Stomach (tissue), 9 donors: ENCODE measurements around the gene SYT8. TPM values are rescaled to one million over a fixed set of nuclear protein-coding genes. Genes with fewer than 3 reads are reported as not detected.

ENCODE experiments used
- DNase-seq, 2 donors: peaks; one replicate each; pipeline versions ENCODE4 v3.0.0 to v3.0.0-alpha.2; 2013 to 2019
- H3K27ac ChIP-seq, 5 donors: fragments of 200-600 bp in 4 of 5; sonication (generic) in 4 of 5; one replicate each; pipeline ENCODE4 v1.5.1; 2013 to 2019; ENCODE audit warnings: mild to moderate bottlenecking in 1 of 5, moderate library complexity in 1 of 5
- H3K27me3 ChIP-seq, 3 donors: fragments of 200-600 bp; sonication (generic); one replicate each; pipeline ENCODE4 v1.5.1; 2017 to 2019; ENCODE audit warnings: mixed run types in 1 of 3
- H3K36me3 ChIP-seq, 4 donors: fragments of 200-600 bp; sonication (generic); 1 replicate in 3 of 4; 2 replicates in 1 of 4; pipeline ENCODE4 v1.5.1; 2016 to 2019
- H3K4me1 ChIP-seq, 4 donors: fragments of 200-600 bp; sonication (generic); one replicate each; pipeline ENCODE4 v1.5.1; 2016 to 2019
- H3K4me3 ChIP-seq, 4 donors: fragments of 200-600 bp; sonication (generic) in 3 of 4; one replicate each; pipeline ENCODE4 v1.5.1; 2016 to 2019; ENCODE audit warnings: mild to moderate bottlenecking in 1 of 4
- H3K9me3 ChIP-seq, 4 donors: fragments of 200-600 bp; sonication (generic); one replicate each; pipeline ENCODE4 v1.5.1; 2016 to 2019
- CTCF ChIP-seq, 7 experiments: fragments of 450-650 bp in 4 of 7; fragments of 200-600 bp in 3 of 7; sonication (generic) in 3 of 7; IDR thresholded peaks; one replicate each; pipeline ENCODE4 v1.5.1; 2016 to 2019; ENCODE audit warnings: antibody characterized with exemption in 7 of 7, control low read depth in 2 of 7, mild to moderate bottlenecking in 1 of 7
- EP300 ChIP-seq: sonication (generic); formaldehyde crosslinking; IDR thresholded peaks from one replicate; pipeline ENCODE4 v1.6.1; 2017; ENCODE audit warnings: antibody characterized with exemption
- POLR2A ChIP-seq, 4 donors: fragments of 450-650 bp; IDR thresholded peaks; one replicate each; pipeline ENCODE4 v1.6.1; 2016; ENCODE audit warnings: antibody characterized with exemption in 4 of 4, control low read depth in 2 of 4, mild to moderate bottlenecking in 1 of 4, moderate library complexity in 1 of 4
- POLR2AphosphoS5 ChIP-seq, 3 donors: sonication (generic); formaldehyde crosslinking; IDR thresholded peaks; one replicate each; pipeline ENCODE4 v1.6.1; 2016; ENCODE audit warnings: antibody characterized with exemption in 3 of 3
- WGBS, 5 donors: extraction: QIAGEN DNeasy Blood & Tissue Kit in 3 of 5; methylation state at CpG; one replicate each; pipeline versions ENCODE4 v1.1.5 to v1.1.7; 2013 to 2018; 5-methylcytosine and 5-hydroxymethylcytosine counted together
- intact Hi-C: fragments of 100-400 bp; cut with DNase I; formaldehyde crosslinking; loops from one replicate; pipeline ENCODE4 v1.15.1; 2023; ENCODE audit warnings: low total_unique reads
- polyA plus RNA-seq, 3 donors: library from polyadenylated mRNA; stranded (reverse); fragments of 200-250 nt; gene quantifications; one replicate each; pipeline ENCODE4 v1.2.3, GENCODE V29; 2013
- total RNA-seq, 5 donors: library from RNA; depleted of rRNA; stranded (reverse); fragments of >200 nt; gene quantifications; one replicate each; pipeline versions ENCODE4 v1.1.0 to v1.2.3, GENCODE V29; 2014 to 2016
- donor health status: healthy with polysubstance abuse.
- donor health status: Bipolar disorder and iron deficiency.
- donor health status: healthy.

Gene SYT8
- total and polyA plus RNA-seq, 8 donors = 0.72 to 77.3 (median 2.7) TPM

- peak overlapping the region; percentile 31 to 41 (median 36) for H3K4me3 ChIP-seq
- intact Hi-C loops = no loop called here
- H3K9me3 ChIP-seq = no peaks in the 10 kb centered on the region
- H3K4me1 ChIP-seq = peaks cover 7 to 66% (median 52%) of the 10 kb centered on the region in 4 donors
- no peak for DNase-seq
- peak overlapping the region; percentile 54 to 88 (median 78) for H3K27ac ChIP-seq
- WGBS, 5 donors = 65 to 74% (median 70%) methylated on average over 8 to 12 of the region's 12 CpGs
- H3K36me3 ChIP-seq = no peaks in the 10 kb centered on the region
- H3K27me3 ChIP-seq = peaks cover 0 to 41% (median 0%) of the 10 kb centered on the region in 3 donors
- no peak for TF ChIP-seq CTCF (IDR thresholded peaks at IDR 0.05)
- no peak for TF ChIP-seq POLR2A (IDR thresholded peaks at IDR 0.05)
- TF ChIP-seq EP300 = no peak
- no peak for TF ChIP-seq POLR2AphosphoS5 (IDR thresholded peaks at IDR 0.05)
Measured at GRCh38 chr11:1870326-1870696, 35.5 kb downstream of the SYT8 start.

- intact Hi-C loops = no loop called here
- Histone ChIP-seq H3K27ac (peak overlapping the region; percentile 54 to 88 (median 78)), H3K9me3 (no peaks in the 10 kb centered on the region), H3K27me3 (peaks cover 0 to 46% (median 0%) of the 10 kb centered on the region in 3 donors), H3K36me3 (no peaks in the 10 kb centered on the region), H3K4me1 (peaks cover 9 to 66% (median 52%) of the 10 kb centered on the region in 4 donors), H3K4me3 (peak overlapping the region; percentile 31 to 41 (median 36))
- TF ChIP-seq POLR2A (IDR thresholded peaks at IDR 0.05) = no peak
- TF ChIP-seq POLR2AphosphoS5 (IDR thresholded peaks at IDR 0.05) = no peak
- no peak for TF ChIP-seq CTCF (IDR thresholded peaks at IDR 0.05)
- TF ChIP-seq EP300 = no peak
- WGBS, 5 donors = 14 to 36% (median 29%) methylated on average over 46 to 50 of the region's 50 CpGs
- DNase-seq = peak in 1 of 2 donors; percentile 46
Measured at GRCh38 chr11:1870721-1871466, 36.1 kb downstream of the SYT8 start.

GRCh38 chr11:1871531-1871930, 36.7 kb downstream of the SYT8 start:
- intact Hi-C loops = no loop called here
- peaks cover 16 to 66% (median 53%) of the 10 kb centered on the region in 4 donors for H3K4me1 ChIP-seq
- peak overlapping the region; percentile 31 to 41 (median 36) for H3K4me3 ChIP-seq
- peak overlapping the region; percentile 54 to 88 (median 78) for H3K27ac ChIP-seq
- H3K9me3 ChIP-seq = no peaks in the 10 kb centered on the region
- no peak for DNase-seq
- H3K36me3 ChIP-seq = no peaks in the 10 kb centered on the region
- WGBS, 5 donors = 71 to 83% (median 76%) methylated on average over 11 to 15 of the region's 15 CpGs
- peaks cover 0 to 46% (median 0%) of the 10 kb centered on the region in 3 donors for H3K27me3 ChIP-seq
- no peak for TF ChIP-seq POLR2A (IDR thresholded peaks at IDR 0.05)
- TF ChIP-seq POLR2AphosphoS5 (IDR thresholded peaks at IDR 0.05) = no peak
- TF ChIP-seq EP300 = no peak
- TF ChIP-seq CTCF (IDR thresholded peaks at IDR 0.05) = no peak

- TF ChIP-seq CTCF (IDR thresholded peaks at IDR 0.05) = no peak
- TF ChIP-seq EP300 = no peak
- no peak for TF ChIP-seq POLR2AphosphoS5 (IDR thresholded peaks at IDR 0.05)
- TF ChIP-seq POLR2A (IDR thresholded peaks at IDR 0.05) = no peak
- Histone ChIP-seq H3K9me3 (no peaks in the 10 kb centered on the region), H3K27ac (peak overlapping the region; percentile 54 to 88 (median 78)), H3K27me3 (peaks cover 0 to 46% (median 0%) of the 10 kb centered on the region in 3 donors), H3K36me3 (no peaks in the 10 kb centered on the region), H3K4me1 (peaks cover 23 to 66% (median 51%) of the 10 kb centered on the region in 4 donors), H3K4me3 (peak overlapping the region; percentile 21 to 41 (median 36))
- no peak for DNase-seq
- 68 to 81% (median 73%) methylated on average over 12 to 25 of the region's 25 CpGs for WGBS, 5 donors
- intact Hi-C loops = no loop called here
Measured at GRCh38 chr11:1872267-1872985, 37.6 kb downstream of the SYT8 start.
